HuH-7.5 (cell line): ENCODE results near the gene EFNB1.

Source experiments
- DNase-seq: peaks from one replicate; pipeline ENCODE4 v3.0.0; 2011; ENCODE audit warnings: low spot score

EFNB1 gene

DNA sequence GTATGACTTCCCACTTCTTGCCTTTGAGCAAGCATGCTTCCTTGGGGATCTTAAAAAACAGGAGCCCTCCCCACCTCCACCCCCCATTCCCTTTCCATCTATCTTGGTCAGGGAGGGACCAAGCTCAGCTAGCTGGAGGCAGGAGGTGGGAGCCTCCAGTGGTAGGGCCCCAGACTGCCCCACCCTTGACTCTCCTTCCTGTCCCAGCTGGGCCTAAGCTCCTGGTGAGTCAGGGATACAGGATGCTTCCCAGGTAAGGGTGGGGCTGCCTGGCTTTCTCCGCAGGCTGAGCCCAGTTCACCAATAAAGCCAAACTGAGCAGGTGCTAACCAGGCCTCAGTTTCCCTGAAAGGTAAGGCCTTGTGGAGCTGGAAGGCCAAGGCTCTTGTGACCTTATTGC is 15.2 kb downstream of the EFNB1 start:
- DNase-seq = no peak

DNA sequence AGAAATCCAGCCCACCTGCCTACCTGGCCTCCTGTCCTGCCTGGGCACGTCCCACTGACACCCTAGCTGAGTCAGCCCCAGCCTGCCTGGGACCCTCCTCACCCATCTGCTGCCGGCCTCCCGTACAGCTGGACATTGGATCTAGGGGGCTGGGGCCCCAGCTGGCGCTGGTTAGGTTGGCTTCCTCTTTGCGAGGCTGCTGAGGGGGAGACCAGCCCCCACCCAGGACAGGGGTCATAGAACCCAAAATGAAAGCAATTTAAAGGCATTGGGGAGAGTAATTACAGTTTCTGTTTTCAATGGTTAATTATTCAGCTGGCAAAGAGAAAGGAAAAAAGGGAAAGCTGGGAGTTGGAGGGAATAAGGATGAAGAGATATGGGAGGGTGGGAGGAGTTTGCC is 15.8 kb downstream of the EFNB1 start:
- DNase-seq = no peak

DNA sequence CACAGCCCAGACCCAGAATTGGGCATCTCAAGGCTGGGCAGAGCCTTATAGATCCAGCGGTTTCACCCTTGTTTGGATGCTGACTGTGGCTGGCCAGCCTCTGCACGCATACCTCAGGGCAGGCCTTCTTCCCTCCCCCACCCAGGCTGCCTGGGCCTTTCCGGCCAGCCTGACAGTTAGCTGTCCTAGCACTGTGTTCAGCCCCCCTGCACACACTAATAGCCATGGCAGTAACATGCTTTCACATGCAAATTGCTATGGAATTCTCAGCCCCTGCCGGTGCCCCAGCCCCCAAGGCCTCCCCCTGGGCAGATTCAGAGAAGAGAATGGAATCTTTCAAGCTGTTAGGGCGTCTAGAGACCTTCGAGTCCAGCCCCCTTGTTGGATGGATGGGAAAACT is 17.7 kb downstream of the EFNB1 start:
- no peak for DNase-seq

DNA sequence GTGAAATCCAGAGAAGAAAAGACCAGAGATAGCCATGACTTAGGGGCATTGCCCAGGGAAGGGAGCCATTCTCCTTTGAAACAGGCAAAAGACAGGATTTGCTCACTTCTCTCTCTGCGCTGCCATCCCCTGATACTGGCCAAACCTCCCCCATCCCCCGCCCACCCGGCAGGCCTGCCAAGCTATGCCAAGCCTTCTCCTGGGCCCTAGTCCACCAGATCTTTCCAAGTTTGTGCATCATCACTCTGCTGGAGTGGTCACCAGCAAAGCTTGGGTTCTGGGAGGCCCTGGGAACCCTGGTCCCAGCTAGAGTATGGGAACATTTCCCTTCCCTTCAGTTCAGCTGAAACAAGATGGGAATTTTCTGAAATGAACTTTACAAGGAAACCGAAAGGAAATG is 18.4 kb downstream of the EFNB1 start:
- no peak for DNase-seq

DNA sequence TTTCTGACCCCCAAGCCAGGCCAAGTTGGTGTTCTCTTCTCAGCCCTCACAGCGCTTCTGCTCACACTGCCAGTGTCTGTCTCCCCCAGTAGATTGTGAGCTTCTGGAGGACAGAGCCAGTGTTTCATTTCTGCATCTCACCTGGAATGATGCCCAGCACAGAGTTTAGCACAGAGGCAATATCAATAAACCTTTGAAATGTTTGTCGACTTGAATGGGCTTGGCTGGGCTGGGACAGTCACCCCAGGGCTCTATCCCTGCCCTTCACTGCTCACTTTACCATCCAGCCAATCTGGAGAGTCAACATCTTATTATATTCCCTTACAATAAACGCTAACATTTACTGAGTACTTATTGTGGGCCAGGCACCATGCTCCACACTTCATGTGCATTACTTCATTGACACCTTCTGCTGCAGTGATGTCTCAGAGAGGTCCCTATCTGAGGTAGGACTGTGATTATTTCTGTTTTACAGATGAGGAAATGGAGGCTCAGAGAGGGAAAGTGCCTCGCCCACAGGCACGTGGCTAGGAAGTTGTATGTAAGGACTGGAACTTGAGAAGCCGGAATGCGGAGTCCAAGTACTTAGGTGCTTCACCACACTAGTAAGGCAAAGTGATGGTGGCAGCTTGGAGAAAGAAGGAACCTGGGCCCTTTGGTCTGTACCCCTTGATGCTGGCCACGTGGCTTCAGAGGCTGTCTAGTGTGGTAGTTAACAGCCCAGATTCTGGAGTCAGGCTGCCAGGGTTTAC is 19.5 kb downstream of the EFNB1 start:
- DNase-seq = no peak

DNA sequence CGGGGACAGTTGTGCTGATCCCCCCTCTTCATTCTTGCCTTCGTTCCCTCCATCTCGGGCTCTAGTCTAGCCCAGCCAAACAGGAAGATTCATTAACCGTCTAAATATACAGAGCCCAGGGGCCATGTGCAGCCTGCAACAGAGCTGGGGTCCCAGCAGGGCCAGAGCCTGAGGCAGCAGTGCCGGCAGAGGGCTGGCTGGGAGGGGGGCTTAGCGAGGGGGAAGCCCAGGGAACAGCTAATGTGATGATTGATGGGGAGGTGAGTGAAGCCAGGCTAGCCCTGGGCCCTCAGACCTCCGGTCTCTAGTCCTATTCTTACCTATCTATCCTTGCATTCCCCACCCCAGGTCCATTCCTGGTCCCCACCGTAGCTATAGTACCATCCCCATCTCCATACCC is 22.3 kb downstream of the EFNB1 start:
- DNase-seq = no peak

DNA sequence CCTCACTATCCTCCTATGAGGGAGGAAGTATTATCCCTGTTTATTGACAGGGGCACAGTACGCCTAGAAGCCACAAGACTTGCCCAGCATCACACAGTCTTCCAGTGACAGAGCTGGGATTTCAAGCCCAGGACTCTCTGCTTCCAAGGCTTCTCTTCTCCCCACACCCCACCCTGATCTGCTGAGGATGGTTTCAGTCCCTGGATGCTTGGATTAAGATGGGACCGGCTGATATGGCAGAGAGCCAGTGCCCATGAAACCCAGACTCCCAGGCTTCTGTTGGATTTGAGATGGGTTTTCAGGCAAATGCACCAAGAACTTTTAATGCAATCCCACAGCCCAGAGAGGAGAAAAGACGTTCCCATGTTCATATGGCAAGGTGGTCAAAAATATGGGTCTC is 23.2 kb downstream of the EFNB1 start:
- DNase-seq = no peak

DNA sequence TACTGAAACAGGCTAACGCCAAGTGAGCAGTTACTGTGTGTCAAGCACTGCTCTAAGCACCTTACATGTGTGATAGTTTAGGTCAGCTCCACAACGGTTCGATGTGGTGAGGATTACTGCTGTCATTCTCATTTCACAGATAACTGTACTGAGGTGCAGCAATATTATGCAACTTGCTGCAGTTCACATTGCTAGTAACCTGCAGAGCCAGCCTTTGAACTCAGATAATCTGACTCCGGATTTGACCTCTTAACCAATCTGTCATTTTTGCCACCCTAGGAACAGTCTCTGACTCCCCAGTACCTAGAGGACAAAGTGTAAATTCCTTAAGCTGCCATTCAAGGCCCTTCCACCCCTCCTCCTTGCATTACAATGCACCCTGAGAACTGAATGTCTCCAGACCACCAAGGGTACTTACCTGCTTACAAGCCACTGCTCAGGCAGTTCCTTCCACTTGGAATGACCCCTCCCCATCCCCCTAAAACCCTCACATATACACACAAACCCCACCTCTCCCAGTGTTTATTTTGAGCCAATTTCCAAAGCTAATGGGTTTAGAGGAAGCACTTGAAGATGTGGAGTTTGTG is 24.9 kb downstream of the EFNB1 start:
- no peak for DNase-seq

DNA sequence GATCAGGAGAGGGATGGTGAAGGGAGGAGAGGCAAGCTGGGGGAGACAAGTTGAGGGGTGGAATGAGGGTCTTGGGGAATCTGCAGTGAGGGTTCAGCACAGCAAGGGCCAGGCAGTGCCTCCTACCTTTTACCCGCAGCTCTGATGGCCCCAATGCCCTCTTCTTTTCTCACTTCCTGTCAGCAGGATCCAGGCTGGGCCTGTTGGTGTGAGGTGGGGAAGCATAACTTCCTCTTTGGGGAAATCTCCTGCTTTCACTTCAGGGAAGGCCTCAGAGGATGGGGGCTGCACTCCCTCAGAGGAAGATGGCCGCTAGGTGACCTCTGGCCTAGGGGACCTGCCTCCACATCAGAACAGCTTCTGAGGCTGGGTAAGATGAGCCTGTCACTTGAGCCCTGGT is 36.5 kb downstream of the EFNB1 start:
- no peak for DNase-seq

DNA sequence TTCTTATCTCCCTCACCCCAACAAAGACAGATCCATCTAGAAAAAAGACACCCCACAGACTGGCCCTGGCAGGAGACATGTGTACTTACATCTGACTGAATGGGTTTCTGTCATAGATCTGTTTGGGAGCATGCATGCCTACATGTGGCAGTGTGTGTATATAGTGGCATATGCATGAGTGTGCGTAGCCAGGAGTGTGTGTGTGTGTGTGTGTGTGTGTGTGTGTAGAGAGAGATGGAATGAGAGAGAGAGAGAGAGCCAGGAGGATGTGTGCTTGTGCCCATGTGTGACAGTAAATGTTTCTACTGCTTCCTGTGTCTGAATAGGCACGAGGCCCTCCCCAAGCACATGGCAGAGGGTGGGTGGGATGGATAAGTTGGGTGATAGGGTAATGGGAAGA is 37.1 kb downstream of the EFNB1 start:
- no peak for DNase-seq

DNA sequence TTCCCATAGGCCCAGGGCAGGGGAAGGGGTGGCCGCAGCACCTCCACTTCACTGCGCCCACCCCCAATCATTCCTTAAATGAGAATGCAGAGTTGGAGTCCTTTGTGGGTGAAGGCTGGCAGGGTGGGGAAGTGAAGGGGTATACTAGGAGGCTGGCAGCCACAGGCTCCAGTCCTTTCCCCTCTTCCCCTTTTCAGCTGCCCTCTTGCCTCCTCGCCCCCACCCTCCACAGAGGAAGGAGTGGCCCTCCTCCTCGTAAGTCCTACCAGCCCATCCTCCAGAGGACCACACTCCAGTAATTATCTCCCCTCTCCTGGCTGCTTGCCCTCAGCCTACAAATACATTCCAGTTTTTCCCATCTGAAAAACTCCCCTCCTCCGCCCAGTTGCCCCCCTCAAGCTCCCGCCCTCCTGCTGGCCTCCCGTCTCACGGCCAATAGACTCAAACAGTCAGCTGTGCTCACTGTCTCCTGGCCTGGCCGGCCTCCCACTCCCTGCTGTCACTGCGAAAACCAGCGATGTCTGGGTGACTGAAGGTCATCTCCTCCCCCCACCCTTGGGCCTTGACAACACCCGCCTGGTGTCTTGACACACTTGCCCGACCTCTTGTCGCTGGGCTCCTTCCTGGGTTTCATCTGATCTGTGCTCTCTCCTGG is 38.8 kb downstream of the EFNB1 start:
- DNase-seq = no peak

DNA sequence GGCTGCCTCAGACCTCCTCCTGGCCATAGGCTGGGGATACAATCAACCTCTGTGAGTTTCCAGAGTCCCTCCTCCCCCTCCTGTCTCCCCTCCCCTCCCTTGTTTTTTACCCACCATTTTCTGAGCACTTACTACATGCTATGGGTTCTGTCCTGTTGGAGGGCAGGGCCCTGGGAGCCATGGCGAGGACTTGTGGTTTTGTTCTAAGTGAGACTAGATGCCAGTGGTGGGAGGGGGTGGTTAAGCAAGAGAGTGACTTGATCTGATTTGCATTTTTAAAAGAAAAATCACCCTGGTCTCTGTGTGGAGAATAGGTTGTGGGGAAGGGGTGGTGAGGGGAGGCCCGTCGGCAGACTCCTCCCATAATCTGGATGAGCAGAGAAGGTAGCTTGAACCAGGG is 39.5 kb downstream of the EFNB1 start:
- no peak for DNase-seq

DNA sequence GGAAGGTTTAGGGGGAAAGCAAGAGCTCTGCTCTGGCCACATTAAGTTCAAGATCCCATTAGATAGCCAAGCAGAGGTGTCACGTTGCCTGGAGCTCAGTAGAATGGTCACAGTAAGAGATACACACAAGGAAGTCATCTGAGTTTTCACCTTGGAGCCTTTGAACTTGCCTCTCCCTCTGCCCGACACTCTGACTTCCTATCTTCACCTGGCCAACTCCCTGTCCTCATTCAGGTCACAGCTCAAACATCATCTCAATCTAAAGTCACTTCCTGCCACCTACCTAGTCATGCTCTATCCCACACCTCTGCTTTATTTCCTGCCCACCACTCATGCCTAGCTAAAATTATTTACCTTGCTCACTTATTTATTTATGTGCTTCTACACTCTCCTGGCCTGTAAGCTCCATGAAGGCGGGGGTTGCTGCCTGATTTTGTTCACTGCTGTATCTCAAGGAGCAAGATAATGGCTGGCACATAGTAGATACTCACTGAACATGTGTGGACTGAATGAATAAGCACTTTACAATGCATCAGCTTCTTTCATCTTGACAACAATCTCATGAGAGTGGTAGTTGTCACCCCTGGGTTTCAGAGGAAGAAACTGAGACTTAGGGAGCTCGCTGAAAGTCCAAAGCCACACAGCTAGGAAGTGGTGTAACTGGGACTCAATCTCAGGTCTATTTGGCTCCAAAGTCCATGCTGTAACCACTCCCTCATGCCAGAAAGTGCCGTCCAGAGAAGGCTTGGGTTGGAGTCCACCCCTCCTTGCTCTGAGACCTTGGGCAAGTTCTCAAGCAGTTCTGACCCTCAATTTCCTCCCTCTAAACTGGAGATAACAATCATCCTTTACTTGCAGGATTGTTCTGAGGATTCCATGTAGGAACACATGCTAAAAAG is 40.3 kb downstream of the EFNB1 start:
- DNase-seq = no peak

DNA sequence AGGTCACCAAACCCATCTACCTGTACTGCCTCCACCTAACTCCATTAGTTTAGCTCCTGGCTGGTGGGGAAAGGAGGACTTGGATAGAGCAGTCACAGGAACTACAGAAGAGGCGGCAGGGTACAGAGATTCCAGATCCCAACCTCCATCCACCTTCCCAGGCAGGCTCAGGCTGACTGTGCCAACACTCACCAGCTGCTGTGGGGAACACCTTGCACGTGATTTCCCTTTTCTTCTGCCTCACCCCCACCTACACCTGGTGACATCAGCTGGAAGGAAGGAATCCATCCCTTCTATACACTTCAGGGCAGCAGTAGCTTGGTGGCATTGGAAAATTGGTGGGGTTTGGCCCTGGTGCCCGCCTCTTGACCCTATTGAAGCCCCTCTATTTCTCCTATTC is 41.5 kb downstream of the EFNB1 start:
- DNase-seq = no peak

DNA sequence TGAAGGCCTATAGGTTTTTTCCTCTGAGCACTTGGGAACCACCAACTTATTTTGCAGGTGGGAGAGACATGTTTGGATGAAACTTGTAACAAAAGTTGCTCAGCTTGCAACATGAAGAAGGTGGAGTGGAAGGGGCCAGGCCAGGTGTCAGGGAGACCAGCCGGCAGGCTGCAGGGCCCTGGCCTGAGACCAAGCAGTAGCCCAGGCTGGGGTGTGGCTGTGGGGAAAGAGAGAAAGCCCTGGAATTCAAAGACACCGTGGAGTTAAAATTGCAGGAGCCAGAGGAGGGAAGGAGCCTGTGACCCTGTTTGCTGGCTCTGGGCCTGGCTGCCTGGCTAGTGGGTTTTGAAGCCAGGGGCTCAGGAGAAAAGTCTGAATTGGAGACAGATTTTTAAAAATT is 43.4 kb downstream of the EFNB1 start:
- no peak for DNase-seq

DNA sequence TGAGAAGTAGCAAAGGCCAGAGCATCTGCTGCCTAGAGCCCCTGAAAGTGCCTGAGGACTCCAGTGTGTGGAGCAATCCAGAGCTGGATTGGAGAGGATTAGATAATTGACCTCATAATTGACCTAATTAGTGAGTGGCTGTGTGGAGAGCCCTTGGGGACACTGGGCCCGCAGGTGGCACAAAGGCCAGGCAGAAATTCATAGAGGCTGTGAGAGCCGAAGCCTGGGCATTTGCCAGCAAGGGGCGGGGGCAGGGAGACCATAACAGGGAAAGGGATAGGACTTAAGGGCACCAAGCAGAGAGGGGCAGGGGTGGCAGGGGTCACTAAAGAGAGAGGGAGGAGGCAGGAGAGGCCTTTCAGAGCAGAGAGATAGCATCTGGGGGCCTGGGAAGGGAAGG is 45.3 kb downstream of the EFNB1 start:
- DNase-seq = no peak

DNA sequence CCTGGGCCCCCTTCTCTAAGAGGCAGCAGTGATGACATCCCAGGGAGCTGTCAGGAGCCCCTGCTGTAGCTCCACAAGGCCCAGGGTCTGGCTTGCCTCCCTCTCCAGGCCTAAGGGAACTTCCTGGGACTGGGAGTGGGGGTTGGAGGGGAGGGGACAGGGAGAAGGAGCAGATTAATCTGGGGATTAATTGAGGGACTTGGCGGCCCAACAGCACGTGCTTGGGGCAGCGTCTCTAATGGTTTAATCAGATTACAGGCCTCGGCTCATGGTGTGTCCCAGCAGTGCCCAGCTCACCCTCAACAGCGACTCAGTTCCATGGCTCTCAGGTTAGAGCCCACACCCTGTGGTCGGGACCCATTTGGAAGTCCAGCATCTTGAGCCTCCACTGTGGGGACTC is 47.9 kb downstream of the EFNB1 start:
- no peak for DNase-seq

DNA sequence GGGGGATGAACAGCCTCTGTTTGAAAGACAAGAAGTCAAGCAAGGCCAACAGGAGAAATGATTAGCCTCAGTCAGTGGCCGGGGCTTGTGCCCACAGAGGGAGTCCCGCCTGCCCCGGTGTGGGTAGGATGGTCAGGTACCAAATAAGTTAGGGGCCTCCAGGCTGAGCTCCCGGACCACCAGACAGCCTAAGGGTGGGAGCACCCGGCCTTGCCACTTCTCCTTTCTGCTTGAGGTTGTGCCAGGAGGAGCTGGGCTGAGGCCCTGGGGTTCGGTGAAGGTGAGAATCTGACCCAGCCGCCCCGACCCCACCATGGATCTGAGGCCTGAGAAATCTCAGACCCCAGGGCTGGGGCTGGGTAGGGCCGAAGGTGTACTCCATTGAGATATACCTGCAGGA is 48.8 kb downstream of the EFNB1 start:
- no peak for DNase-seq

DNA sequence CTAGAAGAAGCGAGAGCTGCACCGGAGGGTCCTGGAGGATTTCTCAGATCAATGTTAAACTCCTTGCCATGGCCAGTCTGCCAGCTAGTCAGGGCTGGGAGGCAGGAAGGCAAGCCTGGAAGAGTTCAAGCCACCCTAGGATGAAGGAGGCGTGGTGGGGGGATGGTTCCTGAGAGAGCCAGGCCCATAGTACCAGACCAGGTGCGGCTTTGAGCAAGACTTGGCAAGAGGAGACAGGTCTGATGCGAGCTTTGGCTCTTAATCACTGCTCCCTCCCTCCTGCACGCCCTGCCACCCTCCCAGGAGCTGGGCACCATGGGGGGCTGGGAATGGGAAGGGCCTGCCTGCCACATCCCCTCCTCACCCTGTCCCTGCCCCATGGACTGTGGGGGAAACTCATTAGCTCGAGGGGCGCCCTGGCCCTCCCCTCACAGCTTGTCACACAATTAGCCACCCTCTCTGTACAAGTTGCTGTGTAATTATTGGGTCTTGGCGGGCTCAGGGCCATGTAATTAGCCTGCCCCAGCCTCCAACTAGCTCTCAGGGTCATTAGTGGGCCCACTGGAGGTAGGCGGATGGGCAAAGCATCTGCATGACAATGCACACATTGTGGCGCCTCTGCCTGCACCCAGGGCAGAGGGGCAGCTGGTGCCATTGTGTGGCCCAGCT is 50.3 kb downstream of the EFNB1 start:
- DNase-seq = no peak

DNA sequence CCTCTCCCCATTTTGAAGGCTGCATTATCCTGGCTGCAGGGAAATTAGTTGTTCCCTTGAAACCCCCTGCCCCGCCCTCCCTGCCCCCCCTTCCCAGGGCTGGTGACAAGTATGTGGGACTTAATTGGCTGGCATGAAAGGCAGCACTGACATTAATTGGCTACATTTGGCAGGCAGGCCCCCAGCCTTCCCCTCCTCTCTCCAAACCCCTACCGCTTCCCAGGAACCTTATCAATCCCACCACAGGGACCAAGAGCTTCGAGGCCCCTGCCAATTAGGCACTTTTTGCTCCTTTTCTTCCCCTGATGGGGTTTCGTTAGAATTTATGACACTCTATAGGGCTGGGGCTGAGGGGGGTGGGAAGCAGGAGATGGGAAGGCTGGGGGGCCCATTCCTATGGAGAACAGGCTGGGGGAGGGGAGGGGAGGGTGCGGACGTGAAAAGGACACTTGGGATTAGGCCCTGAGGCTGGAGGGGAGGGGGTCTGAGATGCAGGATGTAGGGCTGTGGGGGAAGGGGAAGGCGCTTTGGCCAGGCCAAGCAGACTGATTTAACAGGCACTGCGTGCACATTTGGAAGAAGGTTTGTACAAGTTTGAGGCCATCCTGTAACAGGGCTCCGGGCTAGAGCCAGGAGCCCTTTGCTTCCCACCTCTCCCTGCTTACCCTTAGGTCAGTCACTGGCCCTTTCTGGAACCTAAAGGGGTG is 52.2 kb downstream of the EFNB1 start:
- no peak for DNase-seq

DNA sequence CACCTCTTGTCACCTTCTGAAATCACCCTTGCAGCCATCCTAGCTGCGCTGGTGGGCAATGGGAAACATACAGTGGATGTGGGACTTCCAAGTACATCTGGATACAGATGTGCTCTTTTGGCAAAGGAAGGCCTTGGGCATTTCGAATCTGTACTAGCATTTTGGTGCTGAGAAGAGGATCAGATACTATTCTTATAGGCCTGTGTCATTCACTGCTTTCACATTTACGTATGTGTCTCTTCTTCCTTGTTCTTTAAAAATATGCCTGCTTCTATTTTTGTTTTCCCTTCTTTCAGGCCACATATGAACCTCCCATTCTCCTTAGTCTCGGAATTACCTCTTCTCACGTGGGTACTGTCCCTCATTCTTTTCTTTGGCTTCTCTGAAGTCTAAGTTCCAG is 53.1 kb downstream of the EFNB1 start:
- DNase-seq = no peak

DNA sequence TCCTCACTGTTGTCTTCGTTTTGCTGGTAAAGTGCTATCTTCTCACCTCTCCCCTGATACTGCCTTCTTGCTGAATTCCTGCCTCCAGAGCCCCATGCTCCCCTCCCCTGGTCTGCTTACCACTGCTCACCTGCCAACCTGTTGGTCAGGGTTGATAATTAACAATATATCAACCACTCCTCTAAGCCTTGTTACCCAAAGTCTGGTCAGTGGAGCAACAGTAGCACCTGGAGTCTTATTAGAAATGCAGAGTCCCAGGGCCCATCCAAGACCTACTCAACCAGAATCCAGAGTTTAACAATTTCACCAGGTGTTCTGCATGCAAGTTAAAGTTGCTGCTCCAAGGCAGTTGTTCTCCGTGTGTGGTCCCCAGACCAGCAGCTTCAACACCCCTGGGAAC is 55.0 kb downstream of the EFNB1 start:
- DNase-seq = no peak
